ENCODE data around the gene RAD51B.

GRCh38 chr14:68076451-68076850, 256.9 kb downstream of the RAD51B start:
- no peak for TF ChIP-seq SUZ12 (IDR thresholded peaks at IDR 0.05; ENCODE audit: extremely low read depth, insufficient read depth, insufficient read length)
- TF ChIP-seq YY1 (IDR thresholded peaks at IDR 0.05; ENCODE audit: insufficient read depth, insufficient read length), result no peak
